Measurements from ENCODE around the gene SMAGP.

Gene SMAGP

GRCh38 chr12:51195841-51196240 lies 74.4 kb downstream of the SMAGP start:
- DNase-seq (ENCODE audit: low spot score) = no peak

Measured in AG08396 (cell line).